Measurements from ENCODE around the gene GRIP1. TPM values are rescaled to one million over a fixed set of nuclear protein-coding genes. Genes with fewer than 3 reads are reported as not detected.

GRIP1 gene
- total RNA-seq, 1 donor: under 0.01 TPM

DNA sequence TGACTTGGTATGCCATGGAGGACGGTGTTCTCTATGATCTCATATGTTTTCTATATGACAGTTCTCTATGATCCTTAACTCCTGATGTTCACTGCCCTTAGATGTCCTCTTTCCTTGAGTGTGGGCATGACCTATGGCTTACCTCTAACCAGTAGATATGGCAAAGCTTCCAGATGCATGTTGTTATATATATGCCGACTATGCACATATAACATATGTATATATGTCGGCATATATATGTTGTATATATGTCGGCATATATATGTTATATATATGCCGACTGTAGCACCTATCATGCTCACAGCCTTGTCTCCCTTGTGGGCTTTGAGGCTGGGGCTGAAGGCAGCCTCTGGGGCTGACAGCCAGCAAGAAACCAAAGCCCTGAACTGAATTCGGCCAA, 106.0 kb downstream of the GRIP1 start:
- H3K4me3 ChIP-seq (ENCODE audit: insufficient read depth, low read length): no peak overlapping the region
- H3K4me2 ChIP-seq (ENCODE audit: insufficient read depth, low read length): no peak overlapping the region
- no peaks in the 10 kb centered on the region for H3K36me3 ChIP-seq (ENCODE audit: insufficient read depth, low read length)
- no peaks in the 10 kb centered on the region for H3K4me1 ChIP-seq (ENCODE audit: insufficient read depth, low read length)
- no peaks in the 10 kb centered on the region for H4K20me1 ChIP-seq (ENCODE audit: insufficient read depth, low read length)
- H3K27ac ChIP-seq (ENCODE audit: low read depth, low read length): no peak overlapping the region
- TF ChIP-seq, protein P1, sequence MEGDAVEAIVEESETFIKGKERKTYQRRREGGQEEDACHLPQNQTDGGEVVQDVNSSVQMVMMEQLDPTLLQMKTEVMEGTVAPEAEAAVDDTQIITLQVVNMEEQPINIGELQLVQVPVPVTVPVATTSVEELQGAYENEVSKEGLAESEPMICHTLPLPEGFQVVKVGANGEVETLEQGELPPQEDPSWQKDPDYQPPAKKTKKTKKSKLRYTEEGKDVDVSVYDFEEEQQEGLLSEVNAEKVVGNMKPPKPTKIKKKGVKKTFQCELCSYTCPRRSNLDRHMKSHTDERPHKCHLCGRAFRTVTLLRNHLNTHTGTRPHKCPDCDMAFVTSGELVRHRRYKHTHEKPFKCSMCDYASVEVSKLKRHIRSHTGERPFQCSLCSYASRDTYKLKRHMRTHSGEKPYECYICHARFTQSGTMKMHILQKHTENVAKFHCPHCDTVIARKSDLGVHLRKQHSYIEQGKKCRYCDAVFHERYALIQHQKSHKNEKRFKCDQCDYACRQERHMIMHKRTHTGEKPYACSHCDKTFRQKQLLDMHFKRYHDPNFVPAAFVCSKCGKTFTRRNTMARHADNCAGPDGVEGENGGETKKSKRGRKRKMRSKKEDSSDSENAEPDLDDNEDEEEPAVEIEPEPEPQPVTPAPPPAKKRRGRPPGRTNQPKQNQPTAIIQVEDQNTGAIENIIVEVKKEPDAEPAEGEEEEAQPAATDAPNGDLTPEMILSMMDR (IDR thresholded peaks at IDR 0.05; ENCODE audit: extremely low read depth, low read depth, low read length): no peak
- no peak for DNase-seq (ENCODE audit: insufficient read length, low spot score, missing footprints)
- H3K27me3 ChIP-seq (ENCODE audit: insufficient read depth, low read length): no peaks in the 10 kb centered on the region
- no peaks in the 10 kb centered on the region for H3K9me3 ChIP-seq (ENCODE audit: low read depth, low read length)
- no peaks in the 10 kb centered on the region for H3K79me2 ChIP-seq (ENCODE audit: insufficient read depth, low read length)
- no peak overlapping the region for H2AFZ ChIP-seq (ENCODE audit: low read length)

DNA sequence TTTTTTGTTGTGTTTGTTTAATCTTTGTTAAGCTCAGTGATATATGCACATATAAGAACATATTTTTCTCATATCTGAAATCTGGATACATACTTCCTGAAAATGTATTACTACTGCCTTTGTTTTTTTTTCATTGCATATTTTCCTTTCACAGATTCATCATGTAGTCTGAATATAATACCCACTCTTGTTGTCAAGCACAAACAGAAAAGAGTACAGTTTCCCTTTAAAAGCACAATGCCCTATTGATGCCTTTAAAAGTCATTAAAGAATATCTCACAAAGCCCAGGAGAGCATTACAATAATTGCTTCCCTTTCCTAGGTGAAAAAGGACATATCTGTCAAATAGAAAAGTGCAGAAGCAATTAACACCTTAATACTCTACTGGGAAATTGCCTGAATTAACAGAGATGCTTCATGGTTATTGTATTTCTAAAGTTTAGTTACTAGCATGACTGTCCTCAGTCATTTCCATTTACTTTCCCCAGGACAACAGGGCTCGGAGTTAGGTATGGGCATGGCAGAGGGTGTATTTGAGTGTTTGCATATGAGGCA, 107.4 kb downstream of the GRIP1 start:
- Histone ChIP-seq H4K20me1 (ENCODE audit: insufficient read depth, low read length) (no peaks in the 10 kb centered on the region), H3K27me3 (ENCODE audit: insufficient read depth, low read length) (no peaks in the 10 kb centered on the region), H3K9me3 (ENCODE audit: low read depth, low read length) (no peaks in the 10 kb centered on the region), H3K27ac (ENCODE audit: low read depth, low read length) (no peak overlapping the region), H3K4me1 (ENCODE audit: insufficient read depth, low read length) (no peaks in the 10 kb centered on the region), H2AFZ (ENCODE audit: low read length) (no peak overlapping the region), H3K4me3 (ENCODE audit: insufficient read depth, low read length) (no peak overlapping the region), H3K36me3 (ENCODE audit: insufficient read depth, low read length) (no peaks in the 10 kb centered on the region), H3K4me2 (ENCODE audit: insufficient read depth, low read length) (no peak overlapping the region), H3K79me2 (ENCODE audit: insufficient read depth, low read length) (no peaks in the 10 kb centered on the region)
- TF ChIP-seq, protein P1 (IDR thresholded peaks at IDR 0.05; ENCODE audit: extremely low read depth, low read depth, low read length): no peak
- no peak for DNase-seq (ENCODE audit: insufficient read length, low spot score, missing footprints)

DNA sequence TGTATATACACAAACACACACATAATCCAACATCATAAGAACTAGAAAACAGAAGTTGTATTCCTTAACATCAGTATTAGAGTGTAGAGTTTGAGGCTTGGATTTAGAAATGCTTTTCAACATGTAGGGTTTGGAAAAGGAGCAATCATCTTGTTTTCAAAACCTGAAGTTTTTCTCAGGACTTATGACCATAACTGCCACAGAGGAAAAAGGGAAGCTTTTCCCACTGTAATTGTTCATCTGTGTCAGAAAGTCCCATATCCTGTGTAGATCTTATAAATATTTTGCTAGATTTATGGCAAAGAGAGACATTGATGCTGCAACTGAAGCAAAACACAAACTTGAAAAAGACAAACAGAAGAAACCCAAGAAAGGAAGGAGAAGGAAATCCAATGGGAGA, 115.7 kb downstream of the GRIP1 start:
- no peaks in the 10 kb centered on the region for H4K20me1 ChIP-seq (ENCODE audit: insufficient read depth, low read length)
- no peaks in the 10 kb centered on the region for H3K9me3 ChIP-seq (ENCODE audit: low read depth, low read length)
- H3K79me2 ChIP-seq (ENCODE audit: insufficient read depth, low read length): no peaks in the 10 kb centered on the region
- DNase-seq (ENCODE audit: insufficient read length, low spot score, missing footprints): no peak
- no peaks in the 10 kb centered on the region for H3K4me1 ChIP-seq (ENCODE audit: insufficient read depth, low read length)
- H3K4me3 ChIP-seq (ENCODE audit: insufficient read depth, low read length): no peak overlapping the region
- no peaks in the 10 kb centered on the region for H3K36me3 ChIP-seq (ENCODE audit: insufficient read depth, low read length)
- H3K4me2 ChIP-seq (ENCODE audit: insufficient read depth, low read length): no peak overlapping the region
- TF ChIP-seq, protein P1 (IDR thresholded peaks at IDR 0.05; ENCODE audit: extremely low read depth, low read depth, low read length): no peak
- no peaks in the 10 kb centered on the region for H3K27me3 ChIP-seq (ENCODE audit: insufficient read depth, low read length)
- no peak overlapping the region for H3K27ac ChIP-seq (ENCODE audit: low read depth, low read length)
- no peak overlapping the region for H2AFZ ChIP-seq (ENCODE audit: low read length)

DNA sequence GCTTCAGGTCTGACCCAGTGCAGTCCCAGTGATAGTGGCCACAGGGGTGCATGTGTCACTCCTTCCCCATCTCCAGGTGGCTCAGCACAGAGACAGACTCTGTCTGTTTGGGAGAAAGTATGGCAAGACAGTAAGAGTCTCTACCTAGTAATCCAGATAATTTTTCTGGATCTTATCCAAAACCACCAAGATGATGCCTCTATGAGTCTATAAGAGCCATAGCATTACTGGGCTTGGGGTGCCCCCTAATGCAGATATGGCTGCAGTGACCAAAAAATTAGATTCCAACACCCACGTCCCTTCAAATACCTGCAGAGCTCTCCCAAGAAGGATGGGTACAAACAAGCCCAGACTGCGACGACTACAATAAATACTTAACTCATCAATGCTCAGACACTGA, 123.8 kb downstream of the GRIP1 start:
- no peak overlapping the region for H3K27ac ChIP-seq (ENCODE audit: low read depth, low read length)
- no peaks in the 10 kb centered on the region for H3K27me3 ChIP-seq (ENCODE audit: insufficient read depth, low read length)
- no peaks in the 10 kb centered on the region for H4K20me1 ChIP-seq (ENCODE audit: insufficient read depth, low read length)
- no peaks in the 10 kb centered on the region for H3K79me2 ChIP-seq (ENCODE audit: insufficient read depth, low read length)
- H3K36me3 ChIP-seq (ENCODE audit: insufficient read depth, low read length): no peaks in the 10 kb centered on the region
- no peak overlapping the region for H3K4me3 ChIP-seq (ENCODE audit: insufficient read depth, low read length)
- DNase-seq (ENCODE audit: insufficient read length, low spot score, missing footprints): no peak
- no peaks in the 10 kb centered on the region for H3K4me1 ChIP-seq (ENCODE audit: insufficient read depth, low read length)
- no peak overlapping the region for H2AFZ ChIP-seq (ENCODE audit: low read length)
- no peak overlapping the region for H3K4me2 ChIP-seq (ENCODE audit: insufficient read depth, low read length)
- no peaks in the 10 kb centered on the region for H3K9me3 ChIP-seq (ENCODE audit: low read depth, low read length)
- TF ChIP-seq, protein P1 (IDR thresholded peaks at IDR 0.05; ENCODE audit: extremely low read depth, low read depth, low read length): no peak
